ENCODE data around the gene LRRC53.

Gene LRRC53

GRCh38 chr1:74498901-74499300 is 13.5 kb downstream of the LRRC53 start:
- H3K4me3 ChIP-seq (ENCODE audit: low read depth, low read length), result no peak overlapping the region

GRCh38 chr1:74496669-74497068 is 15.7 kb downstream of the LRRC53 start:
- no peak overlapping the region for H3K4me3 ChIP-seq (ENCODE audit: low read depth, low read length)

GRCh38 chr1:74486036-74486435 is 26.4 kb downstream of the LRRC53 start:
- no peak overlapping the region for H3K4me3 ChIP-seq (ENCODE audit: low read depth, low read length)

GRCh38 chr1:74485622-74486021 is 26.8 kb downstream of the LRRC53 start:
- no peak overlapping the region for H3K4me3 ChIP-seq (ENCODE audit: low read depth, low read length)

GRCh38 chr1:74481607-74482006 is 30.8 kb downstream of the LRRC53 start:
- no peak overlapping the region for H3K4me3 ChIP-seq (ENCODE audit: low read depth, low read length)

GRCh38 chr1:74480068-74480467 is 32.3 kb downstream of the LRRC53 start:
- no peak overlapping the region for H3K4me3 ChIP-seq (ENCODE audit: low read depth, low read length)

GRCh38 chr1:74478979-74479378 is 33.4 kb downstream of the LRRC53 start:
- no peak overlapping the region for H3K4me3 ChIP-seq (ENCODE audit: low read depth, low read length)

- no peak overlapping the region for H3K4me3 ChIP-seq (ENCODE audit: low read depth, low read length)
Measured at GRCh38 chr1:74474585-74474984, 37.8 kb downstream of the LRRC53 start.

- H3K4me3 ChIP-seq (ENCODE audit: low read depth, low read length), result no peak overlapping the region
Measured at GRCh38 chr1:74471470-74471869, 40.9 kb downstream of the LRRC53 start.

GRCh38 chr1:74470936-74471335 is 41.5 kb downstream of the LRRC53 start:
- no peak overlapping the region for H3K4me3 ChIP-seq (ENCODE audit: low read depth, low read length)

- H3K4me3 ChIP-seq (ENCODE audit: low read depth, low read length), result no peak overlapping the region
Measured at GRCh38 chr1:74470251-74470650, 42.2 kb downstream of the LRRC53 start.

GRCh38 chr1:74468982-74469603 is 43.3 kb downstream of the LRRC53 start:
- no peak overlapping the region for H3K4me3 ChIP-seq (ENCODE audit: low read depth, low read length)

- no peak overlapping the region for H3K4me3 ChIP-seq (ENCODE audit: low read depth, low read length)
Measured at GRCh38 chr1:74467786-74468377, 44.5 kb downstream of the LRRC53 start.

GRCh38 chr1:74465193-74465681 is 47.2 kb downstream of the LRRC53 start:
- H3K4me3 ChIP-seq (ENCODE audit: low read depth, low read length), result no peak overlapping the region

- H3K4me3 ChIP-seq (ENCODE audit: low read depth, low read length), result no peak overlapping the region
Measured at GRCh38 chr1:74464037-74464436, 48.4 kb downstream of the LRRC53 start.

- no peak overlapping the region for H3K4me3 ChIP-seq (ENCODE audit: low read depth, low read length)
Measured at GRCh38 chr1:74463333-74463988, 49.0 kb downstream of the LRRC53 start.

- no peak overlapping the region for H3K4me3 ChIP-seq (ENCODE audit: low read depth, low read length)
Measured at GRCh38 chr1:74457253-74457652, 55.2 kb downstream of the LRRC53 start.

- H3K4me3 ChIP-seq (ENCODE audit: low read depth, low read length), result no peak overlapping the region
Measured at GRCh38 chr1:74455390-74455789, 57.0 kb downstream of the LRRC53 start.

- H3K4me3 ChIP-seq (ENCODE audit: low read depth, low read length), result no peak overlapping the region
Measured at GRCh38 chr1:74453277-74453676, 59.1 kb downstream of the LRRC53 start.

GRCh38 chr1:74452035-74452434 is 60.4 kb downstream of the LRRC53 start:
- no peak overlapping the region for H3K4me3 ChIP-seq (ENCODE audit: low read depth, low read length)

- no peak overlapping the region for H3K4me3 ChIP-seq (ENCODE audit: low read depth, low read length)
Measured at GRCh38 chr1:74437035-74437434, 75.4 kb downstream of the LRRC53 start.

GRCh38 chr1:74436078-74436477 is 76.3 kb downstream of the LRRC53 start:
- H3K4me3 ChIP-seq (ENCODE audit: low read depth, low read length), result no peak overlapping the region

Measured in iPS-11a (cell line).